HCT116 (cell line): ENCODE data around the gene WSB2. TPM values are rescaled to one million over a fixed set of nuclear protein-coding genes. Genes with fewer than 3 reads are reported as not detected.

ENCODE experiments used
- ATAC-seq: fragments of 200-7000 bp; cut with Tn5 transposase; 2 replicates; pipeline ENCODE4 v1.9.1; 2020; ENCODE audit warnings: mild to moderate bottlenecking, moderate library complexity
- BruUV-seq: library from RNA; stranded (reverse); fragments of 400-500 nt; replicated peaks from 2 replicates; lab custom pipeline; 2021; lab: Mats Ljungman, UMichigan
- CTCF ChIA-PET: fragments of 300-600 bp; sonication (Branson Sonifier 250); formaldehyde crosslinking; loops from one replicate; lab custom pipeline; 2021; ENCODE audit warnings: antibody characterized with exemption; lab: Charles Lee
- POLR2A ChIA-PET: fragments of 300-600, 350-600 bp; sonication (Branson Sonifier 250); formaldehyde crosslinking; loops from one replicate; lab custom pipeline; 2021; ENCODE audit warnings: antibody characterized with exemption; lab: Charles Lee
- RAD21 ChIA-PET, 2 experiments: fragments of 300-600 bp; sonication (Branson Sonifier 250); formaldehyde crosslinking; loops; one replicate each; lab custom pipeline; 2023; ENCODE audit warnings: low total read pairs in 2 of 2; ENCODE audit not compliant: uncharacterized antibody in 2 of 2, unreplicated experiment in 2 of 2, low non-redundant PET in 1 of 2; lab: Charles Lee
- DNase-seq: peaks from one replicate; pipeline ENCODE4 v3.0.0-alpha.2; 2010; ENCODE audit warnings: low read depth, low spot score
- H2AFZ ChIP-seq: fragments of 200-600 bp; shearing (Covaris generic), sonication (generic); 2 replicates; pipeline ENCODE4 v1.6.1; 2017; ENCODE audit warnings: low read depth, mixed run types, mixed read lengths, antibody characterized with exemption, low read length; ENCODE audit not compliant: poor library complexity, severe bottlenecking
- H3K27ac ChIP-seq: 2 replicates; pipeline ENCODE4 v1.5.1; 2012; ENCODE audit warnings: low read depth, low read length
- H3K27me3 ChIP-seq: fragments of 200-600 bp; sonication (generic); 2 replicates; pipeline ENCODE4 v1.6.1; 2016; ENCODE audit warnings: mixed run types, low read length, mixed read lengths; ENCODE audit not compliant: insufficient read depth
- H3K36me3 ChIP-seq, 2 experiments: fragments of 200-500 bp in 1 of 2; fragments of 200-600 bp in 1 of 2; sonication (Bioruptor generic) in 1 of 2; sonication (generic) in 1 of 2; 2 replicates each; pipeline versions ENCODE4 v1.5.1 to v1.6.1; 2014 to 2016; ENCODE audit warnings: low read length in 2 of 2, inconsistent platforms in 1 of 2, mixed read lengths in 1 of 2, mixed run types in 1 of 2; ENCODE audit not compliant: insufficient read depth in 2 of 2, control insufficient read depth in 1 of 2
- H3K4me1 ChIP-seq, 2 experiments: fragments of 200-600 bp in 1 of 2; sonication (generic) in 1 of 2; 2 replicates each; pipeline versions ENCODE4 v1.5.1 to v1.6.1; 2012 to 2017; ENCODE audit warnings: low read length in 2 of 2, inconsistent platforms in 1 of 2, mild to moderate bottlenecking in 1 of 2, mixed read lengths in 1 of 2, mixed run types in 1 of 2, moderate library complexity in 1 of 2; ENCODE audit not compliant: insufficient read depth in 2 of 2, control insufficient read depth in 1 of 2
- H3K4me2 ChIP-seq: fragments of 200-600 bp; sonication (generic); 2 replicates; pipeline ENCODE4 v1.6.1; 2017; ENCODE audit warnings: mixed run types, low read length, mixed read lengths
- H3K4me3 ChIP-seq, 2 experiments: fragments of 200-600 bp in 1 of 2; sonication (generic) in 1 of 2; replicated peaks in 1 of 2; 2 replicates each; pipeline ENCODE4 v1.5.1; 2011 to 2016; ENCODE audit warnings: low read length in 2 of 2, control low read depth in 1 of 2, low read depth in 1 of 2, mild to moderate bottlenecking in 1 of 2, mixed read lengths in 1 of 2, mixed run types in 1 of 2
- H3K79me2 ChIP-seq: fragments of 200-600 bp; sonication (generic); 2 replicates; pipeline ENCODE4 v1.6.1; 2017; ENCODE audit warnings: mild to moderate bottlenecking, mixed run types, low read length, moderate library complexity, mixed read lengths; ENCODE audit not compliant: insufficient read depth
- H3K9ac ChIP-seq: fragments of 200-600 bp; sonication (generic); 2 replicates; pipeline ENCODE4 v1.6.1; 2016; ENCODE audit warnings: low read length, mixed read lengths
- H3K9me2 ChIP-seq: fragments of 200-600 bp; sonication (generic), shearing (Covaris generic); 2 replicates; pipeline ENCODE4 v1.6.1; 2017; ENCODE audit warnings: mixed run types, mild to moderate bottlenecking, moderate library complexity; ENCODE audit not compliant: insufficient read depth
- H3K9me3 ChIP-seq, 2 experiments: fragments of 200-500 bp in 1 of 2; fragments of 200-600 bp in 1 of 2; sonication (Bioruptor generic) in 1 of 2; sonication (generic) in 1 of 2; 2 replicates each; pipeline ENCODE4 v1.6.1; 2014 to 2017; ENCODE audit warnings: low read length in 2 of 2, mixed read lengths in 2 of 2, inconsistent platforms in 1 of 2, low read depth in 1 of 2, mild to moderate bottlenecking in 1 of 2, mixed run types in 1 of 2, moderate library complexity in 1 of 2; ENCODE audit not compliant: control insufficient read depth in 1 of 2, insufficient read depth in 1 of 2
- H4K20me1 ChIP-seq: fragments of 200-600 bp; sonication (generic), shearing (Covaris generic); 2 replicates; pipeline ENCODE4 v1.6.1; 2017; ENCODE audit warnings: mixed run types, mild to moderate bottlenecking, moderate library complexity; ENCODE audit not compliant: insufficient read depth
- CBX3 ChIP-seq: IDR thresholded peaks from 2 replicates; pipeline ENCODE4 v1.6.1; 2012; ENCODE audit warnings: low read depth
- CTCF ChIP-seq, 3 experiments: fragments of 200-600 bp in 1 of 3; sonication (generic) in 1 of 3; IDR thresholded peaks in 2 of 3; conservative IDR thresholded peaks in 1 of 3; 2 replicates each; pipeline ENCODE4 v1.5.1; 2012 to 2017; ENCODE audit warnings: low read depth in 2 of 3, low read length in 2 of 3, antibody characterized with exemption in 1 of 3, borderline replicate concordance in 1 of 3, control low read depth in 1 of 3, mild to moderate bottlenecking in 1 of 3, mixed read lengths in 1 of 3, mixed run types in 1 of 3, moderate library complexity in 1 of 3; ENCODE audit not compliant: insufficient read depth in 1 of 3
- ELF1 ChIP-seq: IDR thresholded peaks from 2 replicates; pipeline ENCODE4 v1.6.1; 2012; ENCODE audit warnings: low read depth, borderline replicate concordance
- EZH2phosphoT487 ChIP-seq: fragments of 200-600 bp; IDR thresholded peaks from 2 replicates; pipeline ENCODE4 v1.6.1; 2018; ENCODE audit warnings: antibody characterized with exemption, borderline replicate concordance
- FOSL1 ChIP-seq: IDR thresholded peaks from 2 replicates; pipeline ENCODE4 v1.6.1; 2012; ENCODE audit warnings: low read depth
- JUND ChIP-seq: IDR thresholded peaks from 2 replicates; pipeline ENCODE4 v1.6.1; 2012
- MAX ChIP-seq: IDR thresholded peaks from 2 replicates; pipeline ENCODE4 v1.6.1; 2012
- POLR2A ChIP-seq: IDR thresholded peaks from 2 replicates; pipeline ENCODE4 v1.7.0; 2011; ENCODE audit warnings: borderline replicate concordance; ENCODE audit not compliant: insufficient read depth, insufficient read length; ENCODE audit errors: extremely low read depth
- RAD21 ChIP-seq: IDR thresholded peaks from 2 replicates; pipeline ENCODE4 v1.6.1; 2012; ENCODE audit warnings: low read depth, mild to moderate bottlenecking
- SP1 ChIP-seq: IDR thresholded peaks from 2 replicates; pipeline ENCODE4 v1.6.1; 2012; ENCODE audit warnings: low read depth
- SRF ChIP-seq: IDR thresholded peaks from 2 replicates; pipeline ENCODE4 v1.6.1; 2012; ENCODE audit warnings: low read depth
- TCF7L2 ChIP-seq: IDR thresholded peaks from 2 replicates; pipeline ENCODE4 v1.7.0; 2011; ENCODE audit warnings: borderline replicate concordance, inconsistent platforms; ENCODE audit not compliant: insufficient read depth, insufficient read length; ENCODE audit errors: extremely low read depth
- YY1 ChIP-seq: IDR thresholded peaks from 2 replicates; pipeline ENCODE4 v1.6.1; 2011; ENCODE audit warnings: low read length, low read depth, moderate library complexity, mild to moderate bottlenecking; ENCODE audit not compliant: insufficient replicate concordance; ENCODE audit errors: extremely low read depth
- ZBTB33 ChIP-seq: IDR thresholded peaks from 2 replicates; pipeline ENCODE4 v1.6.1; 2011; ENCODE audit warnings: mild to moderate bottlenecking, low read length, moderate library complexity; ENCODE audit not compliant: insufficient replicate concordance; ENCODE audit errors: extremely low read depth
- ZNF274 ChIP-seq: fragments of 200-500 bp; sonication (Bioruptor generic); IDR thresholded peaks from 2 replicates; pipeline ENCODE4 v1.6.1; 2014; ENCODE audit warnings: mild to moderate bottlenecking, low read depth, low read length, inconsistent platforms
- intact Hi-C: fragments of 100-400 bp; cut with micrococcal nuclease; formaldehyde crosslinking; loops from 2 replicates; pipeline ENCODE4 v1.10.0; 2022
- total RNA-seq: library from RNA; stranded (reverse); gene quantifications from one replicate; pipeline ENCODE4 v1.2.1, GENCODE V29; 2021; ENCODE audit not compliant: unreplicated experiment
- TF ChIP-seq, protein P1 (sequence below): IDR thresholded peaks from 2 replicates; pipeline ENCODE4 v1.6.1; 2012; ENCODE audit warnings: low read depth

Gene WSB2
- total RNA-seq, 1 experiment from 2014 or later = 97.0 TPM

DNA sequence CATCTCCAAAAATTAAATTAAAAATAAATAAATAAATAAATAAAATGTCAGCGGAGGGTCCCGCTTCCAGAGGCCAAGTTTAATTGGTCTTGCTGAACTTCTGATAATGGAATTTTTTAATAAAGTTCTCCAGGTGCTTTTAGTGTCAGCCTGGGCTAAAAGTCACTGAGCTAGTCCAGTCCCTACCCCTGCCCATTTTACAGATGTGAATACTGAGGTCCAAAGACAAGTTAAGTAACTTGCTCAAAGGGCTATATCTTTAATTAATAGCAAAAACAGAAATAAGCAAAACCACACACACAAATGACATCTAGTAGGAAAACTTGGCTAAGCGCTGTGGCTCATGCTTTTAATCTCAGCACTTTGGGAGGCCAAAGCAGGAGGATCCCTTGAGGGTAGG, 50.1 kb downstream of the WSB2 start:
- Histone ChIP-seq H2AFZ (no peak overlapping the region), H3K4me1 (peaks cover 1 to 7% of the 10 kb centered on the region in 2 experiments; a peak in 3 of 4 replicates), H3K36me3 (no peaks in the 10 kb centered on the region), H3K79me2 (no peaks in the 10 kb centered on the region), H3K9me2 (no peaks in the 10 kb centered on the region), H3K27ac (no peak overlapping the region), H3K4me3 (no peak overlapping the region), H3K4me2 (no peak overlapping the region), H3K9ac (no peak overlapping the region), H3K27me3 (no peaks in the 10 kb centered on the region), H3K9me3 (no peaks in the 10 kb centered on the region), H4K20me1 (no peaks in the 10 kb centered on the region)
- BruUV-seq = no TSS peak
- POLR2A ChIA-PET = no interaction called here
- no peak for DNase-seq
- no peak for ATAC-seq
- CTCF ChIA-PET = no interaction called here
- intact Hi-C loops = no loop called here
- RAD21 ChIA-PET = no interaction called here
- TF ChIP-seq SP1 (no peak), FOSL1 (no peak), CTCF (IDR thresholded peaks at IDR 0.05 in 2 of 3, conservative IDR thresholded peaks at IDR 0.05 in 1 of 3; ENCODE audit: borderline replicate concordance in 1 of 3, insufficient read depth in 1 of 3, low read depth in 2 of 3, low read length in 2 of 3) (no peak), POLR2A (no peak), RAD21 (no peak), SRF (no peak), JUND (no peak), CBX3 (no peak), ELF1 (no peak), MAX (no peak), YY1 (no peak), EZH2phosphoT487 (no peak), ZNF274 (no peak), ZBTB33 (no peak), TCF7L2 (no peak)
- TF ChIP-seq, protein P1, sequence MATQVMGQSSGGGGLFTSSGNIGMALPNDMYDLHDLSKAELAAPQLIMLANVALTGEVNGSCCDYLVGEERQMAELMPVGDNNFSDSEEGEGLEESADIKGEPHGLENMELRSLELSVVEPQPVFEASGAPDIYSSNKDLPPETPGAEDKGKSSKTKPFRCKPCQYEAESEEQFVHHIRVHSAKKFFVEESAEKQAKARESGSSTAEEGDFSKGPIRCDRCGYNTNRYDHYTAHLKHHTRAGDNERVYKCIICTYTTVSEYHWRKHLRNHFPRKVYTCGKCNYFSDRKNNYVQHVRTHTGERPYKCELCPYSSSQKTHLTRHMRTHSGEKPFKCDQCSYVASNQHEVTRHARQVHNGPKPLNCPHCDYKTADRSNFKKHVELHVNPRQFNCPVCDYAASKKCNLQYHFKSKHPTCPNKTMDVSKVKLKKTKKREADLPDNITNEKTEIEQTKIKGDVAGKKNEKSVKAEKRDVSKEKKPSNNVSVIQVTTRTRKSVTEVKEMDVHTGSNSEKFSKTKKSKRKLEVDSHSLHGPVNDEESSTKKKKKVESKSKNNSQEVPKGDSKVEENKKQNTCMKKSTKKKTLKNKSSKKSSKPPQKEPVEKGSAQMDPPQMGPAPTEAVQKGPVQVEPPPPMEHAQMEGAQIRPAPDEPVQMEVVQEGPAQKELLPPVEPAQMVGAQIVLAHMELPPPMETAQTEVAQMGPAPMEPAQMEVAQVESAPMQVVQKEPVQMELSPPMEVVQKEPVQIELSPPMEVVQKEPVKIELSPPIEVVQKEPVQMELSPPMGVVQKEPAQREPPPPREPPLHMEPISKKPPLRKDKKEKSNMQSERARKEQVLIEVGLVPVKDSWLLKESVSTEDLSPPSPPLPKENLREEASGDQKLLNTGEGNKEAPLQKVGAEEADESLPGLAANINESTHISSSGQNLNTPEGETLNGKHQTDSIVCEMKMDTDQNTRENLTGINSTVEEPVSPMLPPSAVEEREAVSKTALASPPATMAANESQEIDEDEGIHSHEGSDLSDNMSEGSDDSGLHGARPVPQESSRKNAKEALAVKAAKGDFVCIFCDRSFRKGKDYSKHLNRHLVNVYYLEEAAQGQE = no peak
- TF ChIP-seq, all 23 proteins: peak for 0
